Right lobe of liver (tissue), 4 donors: ENCODE results near the gene C12orf57.

Experiments
- POLR2A ChIP-seq: fragments of 450-650 bp; IDR thresholded peaks from one replicate; pipeline ENCODE4 v1.6.1; 2017; ENCODE audit warnings: antibody characterized with exemption, mild to moderate bottlenecking
- TF ChIP-seq, protein P1 (sequence below), 4 donors: fragments of 200-600 bp in 3 of 4; fragments of 450-650 bp in 1 of 4; IDR thresholded peaks; one replicate each; pipeline versions ENCODE4 v1.5.1 to v1.8.0; 2016 to 2022; ENCODE audit warnings: antibody characterized with exemption in 4 of 4, mild to moderate bottlenecking in 2 of 4
- donor health status: DM: no; HTN: no; CAD: no.
- donor health status: DM: no; HTN: no; CAD: no.
- donor health status: DM: no; HTN: yes; CAD: no.

DNA sequence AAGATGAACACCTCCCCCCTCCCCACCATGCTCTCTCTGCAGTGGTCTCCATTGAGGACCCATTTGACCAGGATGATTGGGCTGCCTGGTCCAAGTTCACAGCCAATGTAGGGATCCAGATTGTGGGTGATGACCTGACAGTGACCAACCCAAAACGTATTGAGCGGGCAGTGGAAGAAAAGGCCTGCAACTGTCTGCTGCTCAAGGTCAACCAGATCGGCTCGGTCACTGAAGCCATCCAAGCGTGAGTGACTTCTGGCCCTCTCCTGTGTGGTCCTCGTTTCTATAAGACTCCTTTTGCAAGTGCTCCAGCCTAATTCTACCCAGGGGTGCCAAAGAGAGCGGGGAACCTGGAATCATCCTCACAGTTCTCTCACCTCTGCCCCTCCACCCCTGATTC, 22.3 kb upstream of the C12orf57 start:
- TF ChIP-seq, protein P1, sequence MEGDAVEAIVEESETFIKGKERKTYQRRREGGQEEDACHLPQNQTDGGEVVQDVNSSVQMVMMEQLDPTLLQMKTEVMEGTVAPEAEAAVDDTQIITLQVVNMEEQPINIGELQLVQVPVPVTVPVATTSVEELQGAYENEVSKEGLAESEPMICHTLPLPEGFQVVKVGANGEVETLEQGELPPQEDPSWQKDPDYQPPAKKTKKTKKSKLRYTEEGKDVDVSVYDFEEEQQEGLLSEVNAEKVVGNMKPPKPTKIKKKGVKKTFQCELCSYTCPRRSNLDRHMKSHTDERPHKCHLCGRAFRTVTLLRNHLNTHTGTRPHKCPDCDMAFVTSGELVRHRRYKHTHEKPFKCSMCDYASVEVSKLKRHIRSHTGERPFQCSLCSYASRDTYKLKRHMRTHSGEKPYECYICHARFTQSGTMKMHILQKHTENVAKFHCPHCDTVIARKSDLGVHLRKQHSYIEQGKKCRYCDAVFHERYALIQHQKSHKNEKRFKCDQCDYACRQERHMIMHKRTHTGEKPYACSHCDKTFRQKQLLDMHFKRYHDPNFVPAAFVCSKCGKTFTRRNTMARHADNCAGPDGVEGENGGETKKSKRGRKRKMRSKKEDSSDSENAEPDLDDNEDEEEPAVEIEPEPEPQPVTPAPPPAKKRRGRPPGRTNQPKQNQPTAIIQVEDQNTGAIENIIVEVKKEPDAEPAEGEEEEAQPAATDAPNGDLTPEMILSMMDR (IDR thresholded peaks at IDR 0.05): no peak
- no peak for TF ChIP-seq POLR2A
